ENCODE measurements around the gene GNAO1.

DNA sequence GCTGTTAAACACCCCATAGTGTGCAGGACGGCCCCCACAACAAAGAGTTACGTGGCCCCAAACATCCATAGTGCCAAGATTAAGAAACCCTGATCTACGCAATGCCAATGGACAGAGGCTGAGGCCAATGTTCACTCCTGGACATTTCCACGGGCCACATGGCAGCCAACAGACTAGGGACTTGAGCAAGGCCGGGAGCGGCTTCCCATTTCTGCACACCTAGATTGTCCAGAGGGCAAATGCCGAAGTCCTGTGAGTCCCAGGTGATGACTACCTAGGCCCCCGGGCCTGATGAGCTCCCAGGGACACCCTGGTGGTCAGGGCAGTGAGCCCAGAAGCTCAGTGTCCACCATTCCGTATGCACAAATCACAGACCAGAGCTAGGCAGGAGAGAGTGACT is 138.6 kb downstream of the GNAO1 start:
- no peak for TF ChIP-seq POLR2A (IDR thresholded peaks at IDR 0.05)
- no peak for TF ChIP-seq CTCF (IDR thresholded peaks at IDR 0.05)
- TF ChIP-seq POLR2AphosphoS5 (IDR thresholded peaks at IDR 0.05), result no peak
